SK-N-SH treated with all-trans-retinoic acid at 6 μM for 48 hours (cell line): ENCODE data around the gene GBF1.
"Not testable (repeated sequence)": the region's sequence is repeated elsewhere in the genome, so short reads cannot be mapped to it uniquely, and the experiment has no call there.

ENCODE experiments used
- ATAC-seq: fragments of 200-7000 bp; cut with Tn5 transposase; 3 replicates; pipeline ENCODE4 v1.9.1; 2020; ENCODE audit warnings: mild to moderate bottlenecking, moderate library complexity
- ARNTL ChIP-seq: fragments of 450-650 bp; formaldehyde crosslinking; IDR thresholded peaks from 2 replicates; pipeline ENCODE4 v1.5.0; 2020; ENCODE audit warnings: low read depth, mild to moderate bottlenecking, moderate library complexity, borderline replicate concordance
- BACH2 ChIP-seq: fragments of 250-450 bp; sonication (Bioruptor Pico); IDR thresholded peaks from 2 replicates; pipeline ENCODE4 v1.9.0; 2021; ENCODE audit warnings: mild to moderate bottlenecking, borderline replicate concordance
- CSDC2 ChIP-seq: fragments of 250-450 bp; sonication (Bioruptor Pico); IDR thresholded peaks from 2 replicates; pipeline ENCODE4 v1.5.0; 2020; ENCODE audit warnings: mild to moderate bottlenecking, moderate library complexity
- ESRRG ChIP-seq: fragments of 250-450 bp; sonication (Bioruptor Pico); IDR thresholded peaks from 2 replicates; pipeline ENCODE4 v1.6.1; 2021; ENCODE audit warnings: mild to moderate bottlenecking
- ISL1 ChIP-seq: fragments of 250-450 bp; sonication (Bioruptor Pico); IDR thresholded peaks from 2 replicates; pipeline ENCODE4 v2.1.2; 2022; ENCODE audit warnings: mild to moderate bottlenecking, moderate library complexity
- OSR1 ChIP-seq: fragments of 250-450 bp; sonication (Bioruptor Pico); IDR thresholded peaks from 2 replicates; pipeline ENCODE4 v1.8.0; 2022; ENCODE audit warnings: moderate library complexity, mild to moderate bottlenecking, inconsistent platforms
- POU6F1 ChIP-seq: fragments of 250-450 bp; sonication (Bioruptor Pico); IDR thresholded peaks from 2 replicates; pipeline ENCODE4 v1.8.0; 2021; ENCODE audit warnings: low read depth, mild to moderate bottlenecking, moderate library complexity, borderline replicate concordance
- PPARA ChIP-seq: fragments of 250-450 bp; sonication (Bioruptor Pico); IDR thresholded peaks from 2 replicates; pipeline ENCODE4 v1.5.0; 2020; ENCODE audit warnings: mild to moderate bottlenecking, borderline replicate concordance
- RARB ChIP-seq: fragments of 250-450 bp; sonication (Bioruptor Pico); IDR thresholded peaks from 2 replicates; pipeline ENCODE4 v1.8.0; 2021; ENCODE audit warnings: mild to moderate bottlenecking, moderate library complexity
- TOX ChIP-seq: fragments of 250-450 bp; sonication (Bioruptor Pico); IDR thresholded peaks from 2 replicates; pipeline ENCODE4 v1.8.0; 2021; ENCODE audit warnings: mild to moderate bottlenecking, moderate library complexity, borderline replicate concordance
- ZC3H10 ChIP-seq: fragments of 250-450 bp; sonication (Bioruptor Pico); IDR thresholded peaks from 2 replicates; pipeline ENCODE4 v1.5.1; 2021; ENCODE audit warnings: mild to moderate bottlenecking, moderate library complexity
- ZFP3 ChIP-seq: fragments of 250-450 bp; sonication (Bioruptor Pico); IDR thresholded peaks from 2 replicates; pipeline ENCODE4 v1.5.0; 2020; ENCODE audit warnings: mild to moderate bottlenecking, moderate library complexity
- ZNF565 ChIP-seq: fragments of 450-650 bp; formaldehyde crosslinking; conservative IDR thresholded peaks from 2 replicates; pipeline ENCODE4 v1.5.0; 2020; ENCODE audit warnings: low read depth, mild to moderate bottlenecking, moderate library complexity
- ZNF8 ChIP-seq: fragments of 450-650 bp; formaldehyde crosslinking; IDR thresholded peaks from 2 replicates; pipeline ENCODE4 v1.5.0; 2020; ENCODE audit warnings: mild to moderate bottlenecking, moderate library complexity
- TF ChIP-seq, protein P1 (sequence below): fragments of 250-450 bp; sonication (Bioruptor Pico); IDR thresholded peaks from 2 replicates; pipeline ENCODE4 v1.5.1; 2020; ENCODE audit warnings: low read depth, mild to moderate bottlenecking, moderate library complexity
- TF ChIP-seq, protein P2 (sequence below): fragments of 250-450 bp; sonication (Bioruptor Pico); IDR thresholded peaks from 2 replicates; pipeline ENCODE4 v1.5.1; 2021; ENCODE audit warnings: mild to moderate bottlenecking, moderate library complexity
- TF ChIP-seq, protein P3 (sequence below): fragments of 250-450 bp; sonication (Bioruptor Pico); IDR thresholded peaks from 2 replicates; pipeline ENCODE4 v1.5.0; 2020; ENCODE audit warnings: mild to moderate bottlenecking, moderate library complexity

GBF1 gene

DNA sequence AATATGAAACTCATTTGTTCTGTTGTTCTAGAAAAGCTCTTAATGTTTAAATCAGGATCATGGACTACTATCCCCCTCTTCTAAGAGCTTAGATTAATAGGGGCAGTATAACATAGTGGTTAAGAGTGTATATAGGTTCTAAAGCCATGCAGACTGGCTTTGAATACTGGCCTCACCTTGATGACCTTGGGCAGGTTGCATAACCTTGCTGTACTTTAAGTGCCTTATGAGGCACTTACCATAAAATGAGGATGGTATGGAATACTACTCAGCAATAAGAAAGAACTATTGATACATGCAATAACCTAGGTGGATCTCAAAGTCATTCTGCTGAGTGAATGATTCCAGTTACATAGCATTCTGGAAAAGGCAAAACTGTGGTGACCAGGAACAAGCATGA lies 53.6 kb downstream of the GBF1 start:
- ATAC-seq = no peak
- no peak for TF ChIP-seq PPARA
- TF ChIP-seq POU6F1 = no peak
- TF ChIP-seq, protein P1, sequence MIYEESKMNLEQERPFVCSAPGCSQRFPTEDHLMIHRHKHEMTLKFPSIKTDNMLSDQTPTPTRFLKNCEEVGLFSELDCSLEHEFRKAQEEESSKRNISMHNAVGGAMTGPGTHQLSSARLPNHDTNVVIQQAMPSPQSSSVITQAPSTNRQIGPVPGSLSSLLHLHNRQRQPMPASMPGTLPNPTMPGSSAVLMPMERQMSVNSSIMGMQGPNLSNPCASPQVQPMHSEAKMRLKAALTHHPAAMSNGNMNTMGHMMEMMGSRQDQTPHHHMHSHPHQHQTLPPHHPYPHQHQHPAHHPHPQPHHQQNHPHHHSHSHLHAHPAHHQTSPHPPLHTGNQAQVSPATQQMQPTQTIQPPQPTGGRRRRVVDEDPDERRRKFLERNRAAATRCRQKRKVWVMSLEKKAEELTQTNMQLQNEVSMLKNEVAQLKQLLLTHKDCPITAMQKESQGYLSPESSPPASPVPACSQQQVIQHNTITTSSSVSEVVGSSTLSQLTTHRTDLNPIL (CRISPR knock-in tag) = no peak
- TF ChIP-seq BACH2 = no peak
- no peak for TF ChIP-seq CSDC2

- ATAC-seq = peak; percentile 57
- TF ChIP-seq TOX (CRISPR knock-in tag) = no peak
- no peak for TF ChIP-seq ZNF8 (CRISPR knock-in tag)
- TF ChIP-seq PPARA = no peak
- no peak for TF ChIP-seq ZC3H10
- TF ChIP-seq, protein P1 (CRISPR knock-in tag) = no peak
- TF ChIP-seq OSR1 (CRISPR knock-in tag) = no peak
- no peak for TF ChIP-seq ZFP3
- no peak for TF ChIP-seq ARNTL (CRISPR knock-in tag)
- TF ChIP-seq ESRRG (CRISPR knock-in tag) = no peak
- TF ChIP-seq RARB (CRISPR knock-in tag) = no peak
- no peak for TF ChIP-seq ISL1 (CRISPR knock-in tag)
These were observed 54.5 kb downstream of the GBF1 start for GRCh38 chr10:102299873-102300272.

DNA sequence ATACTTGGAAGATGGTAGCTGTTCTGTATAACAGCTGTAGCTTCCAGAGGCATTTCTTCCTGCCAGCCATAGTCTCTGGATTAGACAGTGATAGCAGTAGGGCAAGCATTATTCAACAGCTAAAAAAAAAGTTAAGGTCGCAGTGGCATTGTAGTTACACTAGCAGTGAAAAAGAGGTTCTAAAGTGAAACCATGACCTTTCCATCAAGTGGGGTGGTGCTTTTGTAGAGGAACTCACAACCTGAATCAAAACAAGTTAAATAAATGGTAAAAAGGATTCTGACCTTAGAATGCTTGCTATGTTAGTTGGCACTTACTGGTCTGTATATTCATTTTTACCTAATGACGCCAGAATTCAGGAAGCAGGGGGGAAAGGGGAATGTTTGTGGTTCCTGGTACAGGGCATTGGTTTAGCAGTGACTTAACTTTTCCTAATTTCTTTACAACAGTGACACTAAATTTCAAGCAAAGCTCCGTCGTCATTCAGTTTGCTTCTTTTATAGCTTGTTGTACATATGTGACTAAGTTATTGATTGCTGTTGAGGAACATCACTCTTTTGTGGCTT lies 55.0 kb downstream of the GBF1 start:
- ATAC-seq = peak; percentile 69
- TF ChIP-seq ZFP3 = no peak
- TF ChIP-seq ZC3H10 = no peak
- TF ChIP-seq, protein P2, sequence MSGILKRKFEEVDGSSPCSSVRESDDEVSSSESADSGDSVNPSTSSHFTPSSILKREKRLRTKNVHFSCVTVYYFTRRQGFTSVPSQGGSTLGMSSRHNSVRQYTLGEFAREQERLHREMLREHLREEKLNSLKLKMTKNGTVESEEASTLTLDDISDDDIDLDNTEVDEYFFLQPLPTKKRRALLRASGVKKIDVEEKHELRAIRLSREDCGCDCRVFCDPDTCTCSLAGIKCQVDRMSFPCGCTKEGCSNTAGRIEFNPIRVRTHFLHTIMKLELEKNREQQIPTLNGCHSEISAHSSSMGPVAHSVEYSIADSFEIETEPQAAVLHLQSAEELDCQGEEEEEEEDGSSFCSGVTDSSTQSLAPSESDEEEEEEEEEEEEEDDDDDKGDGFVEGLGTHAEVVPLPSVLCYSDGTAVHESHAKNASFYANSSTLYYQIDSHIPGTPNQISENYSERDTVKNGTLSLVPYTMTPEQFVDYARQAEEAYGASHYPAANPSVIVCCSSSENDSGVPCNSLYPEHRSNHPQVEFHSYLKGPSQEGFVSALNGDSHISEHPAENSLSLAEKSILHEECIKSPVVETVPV (CRISPR knock-in tag) = no peak
- no peak for TF ChIP-seq CSDC2
- no peak for TF ChIP-seq ISL1 (CRISPR knock-in tag)
- TF ChIP-seq TOX (CRISPR knock-in tag) = no peak
- no peak for TF ChIP-seq ESRRG (CRISPR knock-in tag)
- TF ChIP-seq PPARA = no peak

DNA sequence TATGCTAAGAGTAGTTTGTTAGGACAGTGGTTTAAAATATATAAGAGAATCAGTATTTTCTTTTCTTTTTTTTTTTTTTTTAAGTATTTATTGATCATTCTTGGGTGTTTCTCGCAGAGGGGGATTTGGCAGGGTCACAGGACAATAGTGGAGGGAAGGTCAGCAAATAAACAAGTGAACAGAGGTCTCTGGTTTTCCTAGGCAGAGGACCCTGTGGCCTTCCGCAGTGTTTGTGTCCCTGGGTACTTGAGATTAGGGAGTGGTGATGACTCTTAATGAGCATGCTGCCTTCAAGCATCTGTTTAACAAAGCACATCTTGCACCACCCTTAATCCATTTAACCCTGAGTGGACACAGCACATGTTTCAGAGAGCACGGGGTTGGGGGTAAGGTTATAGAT lies 55.6 kb downstream of the GBF1 start:
- ATAC-seq = not testable (repeated sequence)

GRCh38 chr10:102301332-102301731 lies 56.0 kb downstream of the GBF1 start:
- ATAC-seq = not testable (repeated sequence)

- ATAC-seq = no peak
- TF ChIP-seq, protein P1 (CRISPR knock-in tag) = no peak
- no peak for TF ChIP-seq TOX (CRISPR knock-in tag)
These were observed 57.3 kb downstream of the GBF1 start for GRCh38 chr10:102302611-102303010.

DNA sequence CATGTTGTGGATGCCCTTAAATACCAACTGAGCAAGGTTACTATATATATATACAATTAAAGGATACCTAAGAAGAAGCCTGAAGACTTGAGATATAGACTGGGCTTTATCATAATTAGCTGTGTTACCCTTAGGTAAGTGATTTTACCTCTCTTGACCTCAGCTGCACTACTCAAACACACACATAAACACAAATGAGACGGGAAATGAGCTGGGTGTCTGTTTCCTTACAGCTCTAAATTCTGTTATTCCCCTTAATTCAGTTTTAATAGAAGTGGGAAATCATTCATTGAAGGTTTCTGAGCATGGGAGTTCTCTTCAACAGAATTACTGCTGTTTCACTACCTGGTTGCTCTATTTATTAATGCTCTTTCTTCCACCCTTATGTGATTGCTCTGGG lies 60.7 kb downstream of the GBF1 start:
- ATAC-seq = no peak
- TF ChIP-seq ZFP3 (no peak), ZNF565 (CRISPR knock-in tag) (no peak), POU6F1 (no peak)
- TF ChIP-seq, protein P1 (CRISPR knock-in tag) = no peak
- TF ChIP-seq, protein P3, sequence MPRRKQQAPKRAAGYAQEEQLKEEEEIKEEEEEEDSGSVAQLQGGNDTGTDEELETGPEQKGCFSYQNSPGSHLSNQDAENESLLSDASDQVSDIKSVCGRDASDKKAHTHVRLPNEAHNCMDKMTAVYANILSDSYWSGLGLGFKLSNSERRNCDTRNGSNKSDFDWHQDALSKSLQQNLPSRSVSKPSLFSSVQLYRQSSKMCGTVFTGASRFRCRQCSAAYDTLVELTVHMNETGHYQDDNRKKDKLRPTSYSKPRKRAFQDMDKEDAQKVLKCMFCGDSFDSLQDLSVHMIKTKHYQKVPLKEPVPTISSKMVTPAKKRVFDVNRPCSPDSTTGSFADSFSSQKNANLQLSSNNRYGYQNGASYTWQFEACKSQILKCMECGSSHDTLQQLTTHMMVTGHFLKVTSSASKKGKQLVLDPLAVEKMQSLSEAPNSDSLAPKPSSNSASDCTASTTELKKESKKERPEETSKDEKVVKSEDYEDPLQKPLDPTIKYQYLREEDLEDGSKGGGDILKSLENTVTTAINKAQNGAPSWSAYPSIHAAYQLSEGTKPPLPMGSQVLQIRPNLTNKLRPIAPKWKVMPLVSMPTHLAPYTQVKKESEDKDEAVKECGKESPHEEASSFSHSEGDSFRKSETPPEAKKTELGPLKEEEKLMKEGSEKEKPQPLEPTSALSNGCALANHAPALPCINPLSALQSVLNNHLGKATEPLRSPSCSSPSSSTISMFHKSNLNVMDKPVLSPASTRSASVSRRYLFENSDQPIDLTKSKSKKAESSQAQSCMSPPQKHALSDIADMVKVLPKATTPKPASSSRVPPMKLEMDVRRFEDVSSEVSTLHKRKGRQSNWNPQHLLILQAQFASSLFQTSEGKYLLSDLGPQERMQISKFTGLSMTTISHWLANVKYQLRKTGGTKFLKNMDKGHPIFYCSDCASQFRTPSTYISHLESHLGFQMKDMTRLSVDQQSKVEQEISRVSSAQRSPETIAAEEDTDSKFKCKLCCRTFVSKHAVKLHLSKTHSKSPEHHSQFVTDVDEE = no peak
